Ascending aorta (tissue), 2 donors: ENCODE measurements around the gene HS3ST3B1. TPM values are rescaled to one million over a fixed set of nuclear protein-coding genes. Genes with fewer than 3 reads are reported as not detected.

ENCODE experiments used
- DNase-seq, 2 donors: peaks; one replicate each; pipeline ENCODE4 v3.0.0-alpha.2; 2019; ENCODE audit warnings: low spot score in 2 of 2
- H3K27ac ChIP-seq, 2 donors: fragments of 200-600 bp; sonication (generic); one replicate each; pipeline ENCODE4 v1.5.1; 2016 to 2017; ENCODE audit warnings: mild to moderate bottlenecking in 1 of 2
- H3K27me3 ChIP-seq: fragments of 200-600 bp; sonication (generic); one replicate; pipeline ENCODE4 v1.5.1; 2017
- H3K36me3 ChIP-seq, 2 donors: fragments of 200-600 bp; sonication (generic); one replicate each; pipeline ENCODE4 v1.5.1; 2016
- H3K4me1 ChIP-seq, 2 donors: fragments of 200-600 bp; sonication (generic); one replicate each; pipeline ENCODE4 v1.5.1; 2016 to 2017; ENCODE audit warnings: mild to moderate bottlenecking in 1 of 2
- H3K4me3 ChIP-seq, 2 donors: fragments of 200-600 bp; sonication (generic); one replicate each; pipeline ENCODE4 v1.5.1; 2016 to 2017; ENCODE audit warnings: mild to moderate bottlenecking in 1 of 2
- H3K9me3 ChIP-seq, 2 donors: fragments of 200-600 bp; sonication (generic); one replicate each; pipeline ENCODE4 v1.5.1; 2016
- intact Hi-C: fragments of 100-400 bp; cut with DNase I; formaldehyde crosslinking; loops from one replicate; pipeline ENCODE4 v1.15.1; 2023
- total RNA-seq: library from RNA; depleted of rRNA; stranded (reverse); fragments of >200 nt; gene quantifications from one replicate; pipeline ENCODE4 v1.1.0, GENCODE V29; 2016
- TF ChIP-seq, protein P1 (sequence below), 3 experiments: fragments of 200-600 bp in 2 of 3; fragments of 450-650 bp in 1 of 3; sonication (generic) in 2 of 3; IDR thresholded peaks; one replicate each; pipeline ENCODE4 v1.5.1; 2016 to 2019; ENCODE audit warnings: antibody characterized with exemption in 3 of 3, mild to moderate bottlenecking in 1 of 3, moderate library complexity in 1 of 3

HS3ST3B1 gene
- total RNA-seq, 1 donor from 2014 or later = 14.6 TPM

- intact Hi-C loops = no loop called here
- no peaks in the 10 kb centered on the region for H3K36me3 ChIP-seq
- TF ChIP-seq, protein P1, sequence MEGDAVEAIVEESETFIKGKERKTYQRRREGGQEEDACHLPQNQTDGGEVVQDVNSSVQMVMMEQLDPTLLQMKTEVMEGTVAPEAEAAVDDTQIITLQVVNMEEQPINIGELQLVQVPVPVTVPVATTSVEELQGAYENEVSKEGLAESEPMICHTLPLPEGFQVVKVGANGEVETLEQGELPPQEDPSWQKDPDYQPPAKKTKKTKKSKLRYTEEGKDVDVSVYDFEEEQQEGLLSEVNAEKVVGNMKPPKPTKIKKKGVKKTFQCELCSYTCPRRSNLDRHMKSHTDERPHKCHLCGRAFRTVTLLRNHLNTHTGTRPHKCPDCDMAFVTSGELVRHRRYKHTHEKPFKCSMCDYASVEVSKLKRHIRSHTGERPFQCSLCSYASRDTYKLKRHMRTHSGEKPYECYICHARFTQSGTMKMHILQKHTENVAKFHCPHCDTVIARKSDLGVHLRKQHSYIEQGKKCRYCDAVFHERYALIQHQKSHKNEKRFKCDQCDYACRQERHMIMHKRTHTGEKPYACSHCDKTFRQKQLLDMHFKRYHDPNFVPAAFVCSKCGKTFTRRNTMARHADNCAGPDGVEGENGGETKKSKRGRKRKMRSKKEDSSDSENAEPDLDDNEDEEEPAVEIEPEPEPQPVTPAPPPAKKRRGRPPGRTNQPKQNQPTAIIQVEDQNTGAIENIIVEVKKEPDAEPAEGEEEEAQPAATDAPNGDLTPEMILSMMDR (IDR thresholded peaks at IDR 0.05) = no peak
- no peaks in the 10 kb centered on the region for H3K27me3 ChIP-seq
- no peak overlapping the region for H3K4me3 ChIP-seq
- H3K9me3 ChIP-seq = peaks cover 0 to 3% of the 10 kb centered on the region in 2 donors
- no peak overlapping the region for H3K27ac ChIP-seq
- no peaks in the 10 kb centered on the region for H3K4me1 ChIP-seq
- no peak for DNase-seq
These were observed 24.2 kb upstream of the HS3ST3B1 start for GRCh38 chr17:14276535-14277250.

- DNase-seq = no peak
- H3K27me3 ChIP-seq = no peaks in the 10 kb centered on the region
- TF ChIP-seq, protein P1 (IDR thresholded peaks at IDR 0.05) = no peak
- H3K9me3 ChIP-seq = no peaks in the 10 kb centered on the region
- H3K36me3 ChIP-seq = no peaks in the 10 kb centered on the region
- intact Hi-C loops = no loop called here
- H3K4me1 ChIP-seq = no peaks in the 10 kb centered on the region
- no peak overlapping the region for H3K4me3 ChIP-seq
- H3K27ac ChIP-seq = no peak overlapping the region
These were observed 19.4 kb upstream of the HS3ST3B1 start for GRCh38 chr17:14281530-14281929.

DNA sequence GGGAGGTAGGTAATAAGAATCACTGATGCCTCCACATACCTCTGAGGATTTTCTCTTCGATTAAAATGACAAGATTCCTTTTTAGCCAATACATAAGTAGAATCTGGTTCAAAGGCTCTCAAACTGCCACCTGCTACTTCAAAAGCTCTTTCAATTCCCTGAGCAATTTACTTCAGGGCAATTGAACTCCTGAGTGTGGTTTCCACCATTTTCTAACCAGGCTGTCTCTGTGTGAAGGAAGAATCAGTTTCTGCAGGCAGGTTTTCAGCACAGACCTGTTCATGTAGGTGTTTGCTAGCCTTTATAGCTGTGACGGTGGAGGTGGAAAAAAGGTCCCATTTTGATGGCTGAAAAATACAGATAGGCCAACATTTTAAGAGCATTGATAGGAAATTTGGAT lies 18.2 kb upstream of the HS3ST3B1 start:
- Histone ChIP-seq H3K27me3 (no peaks in the 10 kb centered on the region), H3K4me1 (no peaks in the 10 kb centered on the region), H3K4me3 (no peak overlapping the region), H3K36me3 (no peaks in the 10 kb centered on the region), H3K27ac (no peak overlapping the region), H3K9me3 (no peaks in the 10 kb centered on the region)
- no peak for DNase-seq
- intact Hi-C loops = no loop called here
- TF ChIP-seq, protein P1 (IDR thresholded peaks at IDR 0.05) = no peak

DNA sequence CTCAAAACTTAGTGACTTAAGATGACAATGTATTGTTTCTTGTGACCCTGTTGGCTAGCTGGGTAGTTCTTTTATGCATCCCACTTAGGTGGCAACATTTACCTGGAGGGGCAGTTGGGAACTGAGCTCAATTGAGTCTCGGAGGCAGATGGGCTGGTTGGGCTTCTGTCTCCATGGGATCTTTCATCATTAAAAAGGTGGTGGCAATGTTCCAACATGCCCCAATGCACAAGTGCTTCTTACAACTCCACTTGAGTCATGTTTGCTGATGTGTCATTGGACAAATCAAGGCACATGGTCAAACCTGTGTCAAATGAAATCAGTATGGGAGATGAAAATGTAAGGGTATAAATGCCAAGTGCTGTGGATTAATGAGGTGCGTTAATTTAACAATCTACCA lies 11.7 kb upstream of the HS3ST3B1 start:
- H3K36me3 ChIP-seq = no peaks in the 10 kb centered on the region
- H3K27me3 ChIP-seq = no peaks in the 10 kb centered on the region
- no peaks in the 10 kb centered on the region for H3K9me3 ChIP-seq
- H3K27ac ChIP-seq = no peak overlapping the region
- TF ChIP-seq, protein P1 (IDR thresholded peaks at IDR 0.05) = no peak
- no peak overlapping the region for H3K4me3 ChIP-seq
- intact Hi-C loops = no loop called here
- DNase-seq = no peak
- H3K4me1 ChIP-seq = no peaks in the 10 kb centered on the region

DNA sequence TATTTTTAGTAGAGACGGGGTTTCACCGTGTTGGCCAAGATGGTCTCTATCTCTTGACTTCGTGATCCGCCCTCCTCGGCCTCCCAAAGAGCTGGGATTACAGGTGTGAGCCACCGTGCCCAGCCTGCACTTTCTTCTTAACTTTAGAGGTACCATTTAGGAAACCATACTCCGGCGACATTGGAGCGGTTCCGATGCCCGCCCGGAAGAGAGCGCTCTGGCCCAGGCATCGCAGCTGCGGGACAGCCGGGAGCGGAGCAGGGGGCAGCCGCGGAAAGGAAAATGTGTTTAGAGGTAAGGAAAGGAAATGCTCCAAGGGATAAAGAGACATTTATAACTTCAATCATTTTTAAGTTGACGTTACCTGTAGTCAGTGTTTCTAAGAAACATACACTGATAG lies 6.0 kb upstream of the HS3ST3B1 start:
- no peaks in the 10 kb centered on the region for H3K36me3 ChIP-seq
- no peaks in the 10 kb centered on the region for H3K9me3 ChIP-seq
- H3K27ac ChIP-seq = no peak overlapping the region
- H3K27me3 ChIP-seq = peaks cover 18% of the 10 kb centered on the region
- DNase-seq = no peak
- intact Hi-C loops = no loop called here
- TF ChIP-seq, protein P1 (IDR thresholded peaks at IDR 0.05) = no peak
- H3K4me3 ChIP-seq = no peak overlapping the region
- peaks cover 0 to 9% of the 10 kb centered on the region in 2 donors for H3K4me1 ChIP-seq
